Fibroblast of lung (primary cell): ENCODE measurements around the gene DOCK4. TPM values are rescaled to one million over a fixed set of nuclear protein-coding genes. Genes with fewer than 3 reads are reported as not detected.

Experiments
- DNase-seq, 2 donors: peaks; one replicate each; pipeline versions ENCODE4 v3.0.0 to v3.0.0-alpha.2; 2010; ENCODE audit warnings: low read depth in 2 of 2
- H2AFZ ChIP-seq: 2 replicates; pipeline ENCODE4 v1.5.1; 2012; ENCODE audit warnings: low read length, control low read depth, inconsistent platforms
- H3K27ac ChIP-seq: 2 replicates; pipeline ENCODE4 v1.5.1; 2011; ENCODE audit warnings: low read length, control low read depth; ENCODE audit not compliant: insufficient read depth
- H3K27me3 ChIP-seq: 2 replicates; pipeline ENCODE4 v1.5.1; 2011; ENCODE audit warnings: mild to moderate bottlenecking, low read length; ENCODE audit not compliant: control insufficient read depth, insufficient read depth
- H3K36me3 ChIP-seq: 2 replicates; pipeline ENCODE4 v1.5.1; 2011; ENCODE audit warnings: low read length; ENCODE audit not compliant: control insufficient read depth, insufficient read depth
- H3K4me1 ChIP-seq: 2 replicates; pipeline ENCODE4 v1.5.1; 2011; ENCODE audit warnings: low read length; ENCODE audit not compliant: control insufficient read depth, insufficient read depth; ENCODE audit errors: extremely low read depth
- H3K4me2 ChIP-seq: 2 replicates; pipeline ENCODE4 v1.5.1; 2011; ENCODE audit warnings: low read length, control low read depth; ENCODE audit not compliant: insufficient read depth; ENCODE audit errors: extremely low read depth
- H3K4me3 ChIP-seq, 4 experiments: fragments of 200-600 bp in 1 of 4; sonication (generic) in 1 of 4; replicated peaks in 1 of 4; 2 replicates each; pipeline ENCODE4 v1.5.1; 2011 to 2016; ENCODE audit warnings: low read length in 4 of 4, low read depth in 3 of 4, mild to moderate bottlenecking in 3 of 4, control low read depth in 2 of 4, inconsistent platforms in 1 of 4, mixed read lengths in 1 of 4; ENCODE audit not compliant: insufficient read depth in 1 of 4; ENCODE audit errors: control extremely low read depth in 1 of 4
- H3K79me2 ChIP-seq: 2 replicates; pipeline ENCODE4 v1.5.1; 2012; ENCODE audit warnings: mild to moderate bottlenecking, low read length, inconsistent platforms; ENCODE audit not compliant: control insufficient read depth, insufficient read depth
- H3K9ac ChIP-seq: 2 replicates; pipeline ENCODE4 v1.5.1; 2011; ENCODE audit warnings: mild to moderate bottlenecking, low read length, control low read depth; ENCODE audit not compliant: insufficient read depth
- H3K9me3 ChIP-seq: 2 replicates; pipeline ENCODE4 v1.5.1; 2012; ENCODE audit warnings: low read depth, low read length; ENCODE audit not compliant: control insufficient read depth, insufficient read depth
- H4K20me1 ChIP-seq: 2 replicates; pipeline ENCODE4 v1.5.1; 2011; ENCODE audit warnings: low read length; ENCODE audit not compliant: control insufficient read depth, insufficient read depth; ENCODE audit errors: extremely low read depth
- EZH2 ChIP-seq: IDR thresholded peaks from 2 replicates; pipeline ENCODE4 v1.5.1; 2012; ENCODE audit warnings: low read length, control low read depth, mild to moderate bottlenecking; ENCODE audit errors: missing control alignments
- polyA plus RNA-seq, 2 donors: library from polyadenylated mRNA; depleted of rRNA in 1 of 2; stranded (reverse) in 1 of 2; unstranded in 1 of 2; fragments of >200 nt; gene quantifications; 2 replicates each; pipeline ENCODE4 v1.2.1, GENCODE V29; 2011 to 2012; ENCODE audit warnings: missing spikeins in 1 of 2
- total RNA-seq: library from RNA; depleted of rRNA; stranded (reverse); fragments of >200 nt; gene quantifications from 2 replicates; pipeline ENCODE4 v1.2.1, GENCODE V29; 2014
- TF ChIP-seq, protein P1 (sequence below), 2 donors: IDR thresholded peaks in 1 of 2; conservative IDR thresholded peaks in 1 of 2; 1 replicate in 1 of 2; 2 replicates in 1 of 2; pipeline ENCODE4 v1.5.1; 2011 to 2012; ENCODE audit warnings: low read length in 2 of 2, control low read depth in 1 of 2, inconsistent platforms in 1 of 2, low read depth in 1 of 2, mild to moderate bottlenecking in 1 of 2

DOCK4 gene
- total and polyA plus RNA-seq, 2 donors (not counting 1 experiment from before 2014, with no cell fraction given) = 20.8 to 39.3 TPM

- no peak overlapping the region for H3K4me2 ChIP-seq
These were observed 136.3 kb downstream of the DOCK4 start for GRCh38 chr7:112069879-112070321.

DNA sequence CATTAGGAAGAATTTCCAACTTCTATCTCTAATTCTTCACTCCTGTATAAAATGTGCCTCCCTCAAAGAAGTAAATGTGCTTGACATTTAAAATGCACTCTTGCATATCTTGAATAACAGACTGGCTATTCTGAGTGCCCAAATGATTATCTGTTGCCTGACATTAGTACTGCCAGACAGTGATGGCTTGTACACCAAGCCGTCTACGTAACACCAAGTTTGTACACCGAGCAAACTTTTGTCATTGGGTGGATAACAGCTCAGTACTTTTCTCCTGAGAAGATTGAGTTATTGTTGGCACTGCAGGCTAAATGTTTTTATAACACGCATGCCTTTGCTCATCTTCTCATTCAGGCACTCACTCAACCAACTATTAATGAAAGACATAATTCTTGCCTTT is 137.2 kb downstream of the DOCK4 start:
- Histone ChIP-seq H3K36me3 (no peaks in the 10 kb centered on the region), H3K27ac (no peak overlapping the region), H3K4me1 (no peaks in the 10 kb centered on the region), H3K79me2 (no peaks in the 10 kb centered on the region), H3K9me3 (no peaks in the 10 kb centered on the region), H2AFZ (no peak overlapping the region), H3K4me3 (no peak overlapping the region), H3K9ac (no peak overlapping the region), H3K27me3 (no peaks in the 10 kb centered on the region), H3K4me2 (no peak overlapping the region), H4K20me1 (no peaks in the 10 kb centered on the region)
- TF ChIP-seq, protein P1, sequence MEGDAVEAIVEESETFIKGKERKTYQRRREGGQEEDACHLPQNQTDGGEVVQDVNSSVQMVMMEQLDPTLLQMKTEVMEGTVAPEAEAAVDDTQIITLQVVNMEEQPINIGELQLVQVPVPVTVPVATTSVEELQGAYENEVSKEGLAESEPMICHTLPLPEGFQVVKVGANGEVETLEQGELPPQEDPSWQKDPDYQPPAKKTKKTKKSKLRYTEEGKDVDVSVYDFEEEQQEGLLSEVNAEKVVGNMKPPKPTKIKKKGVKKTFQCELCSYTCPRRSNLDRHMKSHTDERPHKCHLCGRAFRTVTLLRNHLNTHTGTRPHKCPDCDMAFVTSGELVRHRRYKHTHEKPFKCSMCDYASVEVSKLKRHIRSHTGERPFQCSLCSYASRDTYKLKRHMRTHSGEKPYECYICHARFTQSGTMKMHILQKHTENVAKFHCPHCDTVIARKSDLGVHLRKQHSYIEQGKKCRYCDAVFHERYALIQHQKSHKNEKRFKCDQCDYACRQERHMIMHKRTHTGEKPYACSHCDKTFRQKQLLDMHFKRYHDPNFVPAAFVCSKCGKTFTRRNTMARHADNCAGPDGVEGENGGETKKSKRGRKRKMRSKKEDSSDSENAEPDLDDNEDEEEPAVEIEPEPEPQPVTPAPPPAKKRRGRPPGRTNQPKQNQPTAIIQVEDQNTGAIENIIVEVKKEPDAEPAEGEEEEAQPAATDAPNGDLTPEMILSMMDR (conservative IDR thresholded peaks at IDR 0.05 in 1 of 2, IDR thresholded peaks at IDR 0.05 in 1 of 2; ENCODE audit: low read depth in 1 of 2, low read length in 2 of 2) = no peak
- TF ChIP-seq EZH2 = no peak
- DNase-seq = no peak

More at GRCh38 chr7:112069879-112070321, 136.3 kb downstream of the DOCK4 start:
- H3K27ac ChIP-seq = no peak overlapping the region
- DNase-seq = peak in 1 of 2 donors; percentile 39
- H4K20me1 ChIP-seq = no peaks in the 10 kb centered on the region
- H3K9ac ChIP-seq = no peak overlapping the region
- H3K9me3 ChIP-seq = no peaks in the 10 kb centered on the region
- H3K36me3 ChIP-seq = no peaks in the 10 kb centered on the region
- no peak overlapping the region for H2AFZ ChIP-seq
- TF ChIP-seq, protein P1 (conservative IDR thresholded peaks at IDR 0.05 in 1 of 2, IDR thresholded peaks at IDR 0.05 in 1 of 2; ENCODE audit: low read depth in 1 of 2, low read length in 2 of 2) = no peak
- no peak for TF ChIP-seq EZH2
- H3K79me2 ChIP-seq = no peaks in the 10 kb centered on the region
- H3K4me1 ChIP-seq = no peaks in the 10 kb centered on the region
- no peaks in the 10 kb centered on the region for H3K27me3 ChIP-seq
- H3K4me3 ChIP-seq = no peak overlapping the region

GRCh38 chr7:112067632-112068540 is 138.3 kb downstream of the DOCK4 start:
- H3K36me3 ChIP-seq = no peaks in the 10 kb centered on the region
- H3K27me3 ChIP-seq = no peaks in the 10 kb centered on the region
- H3K9me3 ChIP-seq = no peaks in the 10 kb centered on the region
- H4K20me1 ChIP-seq = no peaks in the 10 kb centered on the region
- H3K79me2 ChIP-seq = no peaks in the 10 kb centered on the region
- H3K9ac ChIP-seq = no peak overlapping the region
- no peak for TF ChIP-seq EZH2
- TF ChIP-seq, protein P1 (conservative IDR thresholded peaks at IDR 0.05 in 1 of 2, IDR thresholded peaks at IDR 0.05 in 1 of 2; ENCODE audit: low read depth in 1 of 2, low read length in 2 of 2) = no peak
- H3K4me3 ChIP-seq = no peak overlapping the region
- no peak overlapping the region for H3K4me2 ChIP-seq
- DNase-seq = peak in 1 of 2 donors; percentile 36
- H3K4me1 ChIP-seq = no peaks in the 10 kb centered on the region
- no peak overlapping the region for H2AFZ ChIP-seq
- H3K27ac ChIP-seq = no peak overlapping the region
